ENCODE results near the gene LIPA. TPM values are rescaled to one million over a fixed set of nuclear protein-coding genes. Genes with fewer than 3 reads are reported as not detected.

LIPA gene
- total RNA-seq, 2 experiments from 2014 or later: 8.9 to 19.4 TPM

GRCh38 chr10:89278900-89279392, 27.4 kb upstream of the LIPA start:
- Histone ChIP-seq H3K79me2 (ENCODE audit: insufficient read depth, low read depth, low read length) (no peaks in the 10 kb centered on the region), H3K9me2 (ENCODE audit: insufficient read depth, low read length) (no peaks in the 10 kb centered on the region), H2AFZ (ENCODE audit: low read length) (no peak overlapping the region), H3K27ac (ENCODE audit: low read depth, low read length, poor library complexity, severe bottlenecking) (no peak overlapping the region), H3K9me3 (ENCODE audit: low read length) (no peaks in the 10 kb centered on the region), H3K4me2 (ENCODE audit: low read length) (no peak overlapping the region), H3K36me3 (ENCODE audit: insufficient read depth, low read length) (no peaks in the 10 kb centered on the region), H3K4me1 (ENCODE audit: insufficient read depth, low read length, poor library complexity, severe bottlenecking) (no peaks in the 10 kb centered on the region), H4K20me1 (ENCODE audit: insufficient read depth, low read length) (no peaks in the 10 kb centered on the region), H3K4me3 (ENCODE audit: low read depth, low read length, poor library complexity, severe bottlenecking) (no peak overlapping the region)
- CTCF ChIA-PET (ENCODE audit: unreplicated experiment): no interaction called here
- no TSS peak for BruUV-seq (replicated peaks)
- POLR2A ChIA-PET: no interaction called here
- TF ChIP-seq EZH2phosphoT487 (IDR thresholded peaks at IDR 0.05; ENCODE audit: borderline replicate concordance, low read depth, low read length) (no peak), CTCF (conservative IDR thresholded peaks at IDR 0.05; ENCODE audit: low read length) (no peak)
- intact Hi-C loops (cut with micrococcal nuclease; ENCODE audit: unreplicated experiment): no loop called here
- no peak for DNase-seq (ENCODE audit: low spot score)

GRCh38 chr10:89278034-89278535, 26.5 kb upstream of the LIPA start:
- no TSS peak for BruUV-seq (replicated peaks)

More at GRCh38 chr10:89278034-89278535, 26.5 kb upstream of the LIPA start:
- Histone ChIP-seq H3K79me2 (ENCODE audit: insufficient read depth, low read depth, low read length) (no peaks in the 10 kb centered on the region), H2AFZ (ENCODE audit: low read length) (no peak overlapping the region), H3K27ac (ENCODE audit: low read depth, low read length, poor library complexity, severe bottlenecking) (no peak overlapping the region), H3K4me3 (ENCODE audit: low read depth, low read length, poor library complexity, severe bottlenecking) (no peak overlapping the region), H3K9me3 (ENCODE audit: low read length) (no peaks in the 10 kb centered on the region), H3K9me2 (ENCODE audit: insufficient read depth, low read length) (no peaks in the 10 kb centered on the region), H3K4me1 (ENCODE audit: insufficient read depth, low read length, poor library complexity, severe bottlenecking) (no peaks in the 10 kb centered on the region), H4K20me1 (ENCODE audit: insufficient read depth, low read length) (no peaks in the 10 kb centered on the region), H3K36me3 (ENCODE audit: insufficient read depth, low read length) (no peaks in the 10 kb centered on the region), H3K4me2 (ENCODE audit: low read length) (no peak overlapping the region)
- TF ChIP-seq CTCF (conservative IDR thresholded peaks at IDR 0.05; ENCODE audit: low read length): no peak
- TF ChIP-seq EZH2phosphoT487 (IDR thresholded peaks at IDR 0.05; ENCODE audit: borderline replicate concordance, low read depth, low read length): no peak
- ChIA-PET CTCF (ENCODE audit: unreplicated experiment) (no interaction called here), POLR2A (no interaction called here)
- intact Hi-C loops (cut with micrococcal nuclease; ENCODE audit: unreplicated experiment): no loop called here
- no peak for DNase-seq (ENCODE audit: low spot score)
